Muscle of back (tissue), 10 donors: ENCODE results near the gene GPR87. TPM values are rescaled to one million over a fixed set of nuclear protein-coding genes. Genes with fewer than 3 reads are reported as not detected.

ENCODE experiments used
- polyA plus RNA-seq, 10 donors: library from polyadenylated mRNA; unstranded; fragments of 120-200 nt; gene quantifications; one replicate each; pipeline ENCODE4 v1.2.1, GENCODE V29; 2013; ENCODE audit not compliant: insufficient read length in 10 of 10

The GPR87 gene
- polyA plus RNA-seq, 10 donors = 1.9 to 2.5 TPM; not detected in 8

Other genes starting within 250 kb of the GPR87 start
- gene MED12L, start 231.2 kb downstream of the GPR87 start, polyA plus RNA-seq = 10 to 100 TPM in 1 of 10 donors, 1 to 10 TPM in 9; 6.4 to 10.2 (median 7.7) TPM
- 1 to 10 TPM in 2 of 10 donors, under 1 TPM in 2, not detected in 6; 0.31 to 2.7 (median 0.84) TPM for gene GPR171, start 113.6 kb downstream of the GPR87 start, polyA plus RNA-seq
- 1 to 10 TPM; 1.0 to 1.9 (median 1.4) TPM for gene P2RY14, start 38.3 kb downstream of the GPR87 start, polyA plus RNA-seq
- gene P2RY13, start 12.7 kb upstream of the GPR87 start, polyA plus RNA-seq = 1 to 10 TPM in 8 of 10 donors, under 1 TPM in 2; 0.53 to 1.9 (median 1.3) TPM
- 1 to 10 TPM in 3 of 10 donors, under 1 TPM in 7; 0.58 to 1.7 (median 0.93) TPM for gene P2RY12, start 67.9 kb upstream of the GPR87 start, polyA plus RNA-seq
- gene IGSF10, start 144.2 kb upstream of the GPR87 start, polyA plus RNA-seq = 10 to 100 TPM in 7 of 10 donors, 1 to 10 TPM in 3; 2.0 to 36.1 (median 15.6) TPM